Measurements from ENCODE around the gene ZMAT5.

GRCh38 chr22:29717789-29718188 is 49.0 kb downstream of the ZMAT5 start:
- no peak for TF ChIP-seq POLR2AphosphoS5 (IDR thresholded peaks at IDR 0.05)
- no peak for TF ChIP-seq CTCF (IDR thresholded peaks at IDR 0.05 in 8 of 11, conservative IDR thresholded peaks at IDR 0.05 in 3 of 11)
- TF ChIP-seq POLR2A (IDR thresholded peaks at IDR 0.05) = no peak
